H1 (cell line): ENCODE results near the gene PSMD13. TPM values are rescaled to one million over a fixed set of nuclear protein-coding genes. Genes with fewer than 3 reads are reported as not detected.
A peak's percentile ranks its signal among the peaks of the same experiment; 100 is the strongest.
"Not testable (repeated sequence)": the region's sequence is repeated elsewhere in the genome, so short reads cannot be mapped to it uniquely, and the experiment has no call there.

Experiments
- CTCF ChIA-PET: fragments of 300-600 bp; sonication (Branson Sonifier 250); formaldehyde crosslinking; loops from one replicate; lab custom pipeline; 2021; ENCODE audit not compliant: partially characterized antibody; lab: Charles Lee
- POLR2A ChIA-PET: fragments of 300-600 bp; sonication (Branson Sonifier 250); formaldehyde crosslinking; loops from one replicate; lab custom pipeline; 2021; ENCODE audit warnings: inconsistent platforms; ENCODE audit not compliant: partially characterized antibody; lab: Charles Lee
- DNase-seq, 2 experiments: peaks; one replicate each; pipeline versions ENCODE4 v3.0.0 to v3.0.0-alpha.2; 2010 to 2022; ENCODE audit warnings: low spot score in 2 of 2, low read depth in 1 of 2, mixed read lengths in 1 of 2
- FAIRE-seq: peaks from 2 replicates; lab custom pipeline; 2011; peaks lifted over from hg19 to GRCh38; lab: Jason Lieb, UNC
- H2AFZ ChIP-seq: 2 replicates; pipeline ENCODE4 v1.8.1; 2012; ENCODE audit warnings: low read length, inconsistent platforms
- H2AK5ac ChIP-seq: 2 replicates; pipeline ENCODE4 v1.6.1; 2013; ENCODE audit warnings: low read depth, low read length
- H2BK120ac ChIP-seq: replicated peaks from 2 replicates; pipeline ENCODE3; 2013; ENCODE audit warnings: low read depth, low read length, inconsistent platforms
- H2BK12ac ChIP-seq: 2 replicates; pipeline ENCODE4 v1.6.1; 2013; ENCODE audit warnings: low read depth, low read length
- H2BK15ac ChIP-seq: 2 replicates; pipeline ENCODE4 v1.6.1; 2013; ENCODE audit warnings: low read length
- H2BK20ac ChIP-seq: 2 replicates; pipeline ENCODE4 v1.6.1; 2013; ENCODE audit warnings: low read length
- H2BK5ac ChIP-seq: 2 replicates; pipeline ENCODE4 v1.6.1; 2013; ENCODE audit warnings: low read depth, low read length
- H3K14ac ChIP-seq: 2 replicates; pipeline ENCODE4 v1.6.1; 2013; ENCODE audit warnings: inconsistent platforms; ENCODE audit not compliant: insufficient read length
- H3K18ac ChIP-seq: 2 replicates; pipeline ENCODE4 v1.6.1; 2013; ENCODE audit warnings: low read length; ENCODE audit errors: extremely low read depth
- H3K23ac ChIP-seq: 2 replicates; pipeline ENCODE4 v1.6.1; 2013; ENCODE audit warnings: inconsistent platforms; ENCODE audit not compliant: insufficient read length
- H3K23me2 ChIP-seq: 2 replicates; pipeline ENCODE4 v1.6.1; 2013; ENCODE audit warnings: low read depth, low read length
- H3K27ac ChIP-seq: 2 replicates; pipeline ENCODE4 v1.6.1; 2011; ENCODE audit warnings: low read depth, low read length, inconsistent platforms
- H3K27me3 ChIP-seq, 4 experiments: replicated peaks in 1 of 4; 1 replicate in 1 of 4; 2 replicates in 3 of 4; pipeline versions ENCODE4 v1.6.1 to v1.8.1; 2011 to 2013; ENCODE audit warnings: low read length in 3 of 4, mild to moderate bottlenecking in 3 of 4, inconsistent platforms in 2 of 4, mixed read lengths in 2 of 4, moderate library complexity in 1 of 4; ENCODE audit not compliant: control insufficient read depth in 3 of 4, insufficient read depth in 3 of 4; ENCODE audit errors: extremely low read depth in 1 of 4
- H3K36me3 ChIP-seq, 4 experiments: 2 replicates each; pipeline versions ENCODE4 v1.6.1 to v1.8.1; 2011 to 2013; ENCODE audit warnings: mild to moderate bottlenecking in 4 of 4, low read length in 3 of 4, moderate library complexity in 2 of 4, control low read depth in 1 of 4, inconsistent platforms in 1 of 4; ENCODE audit not compliant: insufficient read depth in 4 of 4, control insufficient read depth in 2 of 4
- H3K4ac ChIP-seq: replicated peaks from 2 replicates; pipeline ENCODE3; 2013; ENCODE audit warnings: low read length, low read depth, mixed read lengths, inconsistent platforms; ENCODE audit not compliant: insufficient read length
- H3K4me1 ChIP-seq, 4 experiments: replicated peaks in 1 of 4; 1 replicate in 1 of 4; 2 replicates in 3 of 4; pipeline versions ENCODE4 v1.6.1 to v1.8.1; 2011 to 2013; ENCODE audit warnings: low read length in 3 of 4, inconsistent platforms in 2 of 4, mixed read lengths in 1 of 4; ENCODE audit not compliant: insufficient read depth in 4 of 4, control insufficient read depth in 3 of 4
- H3K4me2 ChIP-seq, 2 experiments: 2 replicates each; pipeline versions ENCODE4 v1.6.1 to v1.8.1; 2011 to 2013; ENCODE audit warnings: low read depth in 2 of 2, low read length in 2 of 2, control low read depth in 1 of 2, inconsistent platforms in 1 of 2, mild to moderate bottlenecking in 1 of 2; ENCODE audit not compliant: insufficient read depth in 1 of 2
- H3K4me3 ChIP-seq, 4 experiments: fragments of 200-600, 300-600 bp in 1 of 4; sonication (generic), shearing (Covaris generic), sonication (Bioruptor Twin) in 1 of 4; 2 replicates each; pipeline versions ENCODE4 v1.5.1 to v1.8.1; 2011 to 2016; ENCODE audit warnings: low read length in 4 of 4, low read depth in 3 of 4, control low read depth in 2 of 4, inconsistent platforms in 2 of 4, mild to moderate bottlenecking in 2 of 4, mixed read lengths in 1 of 4, moderate library complexity in 1 of 4; ENCODE audit not compliant: insufficient read depth in 2 of 4; ENCODE audit errors: extremely low read depth in 1 of 4
- H3K56ac ChIP-seq: replicated peaks from 2 replicates; pipeline ENCODE3; 2013; ENCODE audit warnings: low read depth, mild to moderate bottlenecking, mixed read lengths, low read length, inconsistent platforms; ENCODE audit not compliant: insufficient read length
- H3K79me1 ChIP-seq: 2 replicates; pipeline ENCODE4 v1.6.1; 2013; ENCODE audit warnings: low read depth, low read length, control low read depth
- H3K79me2 ChIP-seq, 2 experiments: 2 replicates each; pipeline versions ENCODE4 v1.6.1 to v1.8.1; 2012 to 2013; ENCODE audit warnings: low read length in 2 of 2, mild to moderate bottlenecking in 2 of 2, inconsistent platforms in 1 of 2; ENCODE audit not compliant: insufficient read depth in 2 of 2, control insufficient read depth in 1 of 2
- H3K9ac ChIP-seq, 4 experiments: replicated peaks in 1 of 4; 1 replicate in 1 of 4; 2 replicates in 3 of 4; pipeline versions ENCODE4 v1.6.1 to v1.8.1; 2011 to 2013; ENCODE audit warnings: low read depth in 3 of 4, low read length in 3 of 4, control low read depth in 2 of 4, mild to moderate bottlenecking in 2 of 4, moderate library complexity in 2 of 4, inconsistent platforms in 1 of 4; ENCODE audit errors: extremely low read depth in 1 of 4
- H3K9me3 ChIP-seq, 2 experiments: 2 replicates each; pipeline versions ENCODE4 v1.6.1 to v1.8.1; 2012 to 2013; ENCODE audit warnings: mild to moderate bottlenecking in 2 of 2, moderate library complexity in 2 of 2, control low read depth in 1 of 2, inconsistent platforms in 1 of 2, low read depth in 1 of 2, low read length in 1 of 2, mixed read lengths in 1 of 2; ENCODE audit not compliant: insufficient read depth in 2 of 2
- H4K20me1 ChIP-seq, 2 experiments: replicated peaks in 1 of 2; 2 replicates each; pipeline versions ENCODE3 to v1.8.1; 2011 to 2013; ENCODE audit warnings: inconsistent platforms in 2 of 2, low read length in 2 of 2, mild to moderate bottlenecking in 1 of 2; ENCODE audit not compliant: insufficient read depth in 2 of 2, control insufficient read depth in 1 of 2
- H4K5ac ChIP-seq: 2 replicates; pipeline ENCODE4 v1.6.1; 2013; ENCODE audit warnings: low read length, low read depth, mixed read lengths, inconsistent platforms; ENCODE audit not compliant: insufficient read length
- H4K8ac ChIP-seq: 2 replicates; pipeline ENCODE4 v1.8.0; 2013; ENCODE audit warnings: mild to moderate bottlenecking, moderate library complexity, low read length, inconsistent platforms; ENCODE audit not compliant: insufficient read depth; ENCODE audit errors: extremely low read depth
- H4K91ac ChIP-seq: replicated peaks from 2 replicates; pipeline ENCODE3; 2013; ENCODE audit warnings: low read length, mixed read lengths, inconsistent platforms; ENCODE audit not compliant: insufficient read length
- WGBS, 2 experiments: shearing (Covaris generic) in 1 of 2; methylation state at CpG; one replicate each; pipeline versions ENCODE4 v1.1.6 to v1.1.7; 2013 to 2015; ENCODE audit warnings: low lambda C conversion rate in 2 of 2, mixed read lengths in 2 of 2, inconsistent platforms in 1 of 2, low coverage in 1 of 2, missing lambda C conversion rate in 1 of 2; ENCODE audit not compliant: insufficient replicate concordance in 2 of 2, insufficient coverage in 1 of 2, insufficient read length in 1 of 2; ENCODE audit errors: extremely low coverage in 1 of 2, missing lambda C conversion rate in 1 of 2; 5-methylcytosine and 5-hydroxymethylcytosine counted together
- polyA plus RNA-seq, 7 experiments: library from polyadenylated mRNA; depleted of rRNA in 3 of 7; stranded (reverse) in 5 of 7; unstranded in 2 of 7; fragments of >200 nt in 5 of 7; fragments of 200-250 nt in 2 of 7; gene quantifications; 1 replicate in 5 of 7; 2 replicates in 1 of 7; 4 replicates in 1 of 7; pipeline versions ENCODE4 v1.2.1 to v1.2.3, GENCODE V29; 2011 to 2013; ENCODE audit warnings: missing spikeins in 2 of 7, mixed read lengths in 2 of 7
- total RNA-seq: library from RNA; stranded (reverse); fragmentation: NEBNext Ultra II Directional; extraction: Animal tissue kit (Norgen Biotek cat#: 25700); gene quantifications from 2 replicates; pipeline ENCODE4 v1.2.1, GENCODE V29; 2021

Gene PSMD13
- total and polyA plus RNA-seq, 2 of the 8 experiments (the other 6 are each of a cell fraction or from before 2014, with no cell fraction given) = 121 to 141 TPM

DNA sequence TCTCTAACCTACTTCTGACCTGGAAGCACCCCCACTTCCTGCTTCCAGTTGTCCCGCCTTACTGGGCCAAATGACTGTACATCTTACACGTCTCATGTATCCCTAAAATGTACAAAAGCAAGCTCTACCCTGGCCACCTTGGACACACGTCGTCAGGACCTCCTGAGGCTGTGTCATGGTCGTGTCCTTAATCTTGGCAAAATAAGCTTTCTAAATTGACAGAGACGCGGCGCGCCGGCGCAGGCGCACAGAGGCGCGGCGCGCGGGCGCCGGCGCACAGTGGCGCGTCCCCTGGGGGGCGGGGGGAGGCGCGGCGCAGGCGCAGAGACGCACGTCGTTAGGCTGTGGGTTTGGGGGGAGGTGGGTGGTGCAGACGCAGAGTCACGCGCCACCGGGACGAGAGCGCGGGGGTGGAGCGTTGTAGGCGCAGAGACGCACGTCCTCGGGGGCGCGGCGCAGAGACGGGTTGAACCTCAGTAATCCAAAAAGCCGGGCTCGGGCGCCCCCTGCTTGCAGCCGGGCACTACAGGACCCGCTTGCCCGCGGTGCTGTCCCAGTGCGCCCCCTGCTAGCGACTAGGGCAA is 47.5 kb upstream of the PSMD13 start:
- CTCF ChIA-PET, H3K23ac ChIP-seq, H2AFZ ChIP-seq, H3K79me2 ChIP-seq, H4K91ac ChIP-seq, H3K18ac ChIP-seq, H3K14ac ChIP-seq, H2BK20ac ChIP-seq, H2BK120ac ChIP-seq, H3K36me3 ChIP-seq, H3K27ac ChIP-seq, H3K4me1 ChIP-seq, H2BK5ac ChIP-seq, POLR2A ChIA-PET, H3K4me2 ChIP-seq, H4K5ac ChIP-seq, H3K79me1 ChIP-seq, H2AK5ac ChIP-seq, H4K20me1 ChIP-seq, H3K9ac ChIP-seq, H3K56ac ChIP-seq, H4K8ac ChIP-seq, H2BK12ac ChIP-seq, H3K4me3 ChIP-seq, H3K23me2 ChIP-seq, H2BK15ac ChIP-seq, H3K27me3 ChIP-seq, H3K4ac ChIP-seq, FAIRE-seq: not testable (repeated sequence)
- peaks cover 9 to 15% of the 10 kb centered on the region in 2 experiments for H3K9me3 ChIP-seq
- peak in 1 of 2 experiments; percentile 30 for DNase-seq
- 98% methylated on average over 20 of the region's 55 CpGs; no CpG with 5 or more reads in 1 of the 2 experiments for WGBS, 2 experiments
